Activated B cell treated with CpG ODN at 0.5 μM for 24 hours (primary cell): ENCODE data around the gene SLAMF7. TPM values are rescaled to one million over a fixed set of nuclear protein-coding genes. Genes with fewer than 3 reads are reported as not detected.

ENCODE experiments used
- ATAC-seq: fragments of 200-7000 bp; cut with Tn5 transposase; one replicate; pipeline ENCODE4 v1.10.0; 2021; ENCODE audit warnings: low read depth, mild to moderate bottlenecking, moderate library complexity
- CTCF ChIA-PET: fragments of 350-600 bp; sonication (Branson Sonifier 250); formaldehyde crosslinking; loops from one replicate; lab custom pipeline; 2021; ENCODE audit warnings: antibody characterized with exemption; lab: Charles Lee
- POLR2A ChIA-PET: fragments of 350-600 bp; sonication (Branson Sonifier 250); formaldehyde crosslinking; loops from one replicate; lab custom pipeline; 2021; ENCODE audit warnings: antibody characterized with exemption; lab: Charles Lee
- DNase-seq: peaks from one replicate; pipeline ENCODE4 v3.0.0; 2022
- H3K27ac Mint-ChIP-seq: one replicate; pipeline ENCODE4 v1.8.0; 2020; ENCODE audit warnings: mixed read lengths
- H3K27me3 Mint-ChIP-seq: one replicate; pipeline ENCODE4 v1.8.0; 2021; ENCODE audit warnings: mixed read lengths
- H3K36me3 Mint-ChIP-seq: one replicate; pipeline ENCODE4 v1.8.0; 2021; ENCODE audit warnings: low read depth, mixed read lengths
- H3K4me1 Mint-ChIP-seq: one replicate; pipeline ENCODE4 v1.8.0; 2021; ENCODE audit warnings: mixed read lengths
- H3K4me3 Mint-ChIP-seq: one replicate; pipeline ENCODE4 v1.8.0; 2020; ENCODE audit warnings: mild to moderate bottlenecking, mixed read lengths
- H3K9me3 Mint-ChIP-seq: one replicate; pipeline ENCODE4 v1.8.0; 2020; ENCODE audit warnings: mixed read lengths
- intact Hi-C: fragments of 100-400 bp; cut with micrococcal nuclease; formaldehyde crosslinking; loops from one replicate; pipeline ENCODE4 v1.15.1; 2024
- total RNA-seq: library from RNA; stranded (reverse); gene quantifications from 2 replicates; pipeline ENCODE4 v1.2.3, GENCODE V29; 2022
- TF ChIP-seq, protein P1 (sequence below): fragments of 200-600 bp; IDR thresholded peaks from one replicate; pipeline ENCODE4 v1.8.0; 2022; ENCODE audit warnings: antibody characterized with exemption, mild to moderate bottlenecking

SLAMF7 gene
- total RNA-seq, 1 donor from 2014 or later: 119 TPM

DNA sequence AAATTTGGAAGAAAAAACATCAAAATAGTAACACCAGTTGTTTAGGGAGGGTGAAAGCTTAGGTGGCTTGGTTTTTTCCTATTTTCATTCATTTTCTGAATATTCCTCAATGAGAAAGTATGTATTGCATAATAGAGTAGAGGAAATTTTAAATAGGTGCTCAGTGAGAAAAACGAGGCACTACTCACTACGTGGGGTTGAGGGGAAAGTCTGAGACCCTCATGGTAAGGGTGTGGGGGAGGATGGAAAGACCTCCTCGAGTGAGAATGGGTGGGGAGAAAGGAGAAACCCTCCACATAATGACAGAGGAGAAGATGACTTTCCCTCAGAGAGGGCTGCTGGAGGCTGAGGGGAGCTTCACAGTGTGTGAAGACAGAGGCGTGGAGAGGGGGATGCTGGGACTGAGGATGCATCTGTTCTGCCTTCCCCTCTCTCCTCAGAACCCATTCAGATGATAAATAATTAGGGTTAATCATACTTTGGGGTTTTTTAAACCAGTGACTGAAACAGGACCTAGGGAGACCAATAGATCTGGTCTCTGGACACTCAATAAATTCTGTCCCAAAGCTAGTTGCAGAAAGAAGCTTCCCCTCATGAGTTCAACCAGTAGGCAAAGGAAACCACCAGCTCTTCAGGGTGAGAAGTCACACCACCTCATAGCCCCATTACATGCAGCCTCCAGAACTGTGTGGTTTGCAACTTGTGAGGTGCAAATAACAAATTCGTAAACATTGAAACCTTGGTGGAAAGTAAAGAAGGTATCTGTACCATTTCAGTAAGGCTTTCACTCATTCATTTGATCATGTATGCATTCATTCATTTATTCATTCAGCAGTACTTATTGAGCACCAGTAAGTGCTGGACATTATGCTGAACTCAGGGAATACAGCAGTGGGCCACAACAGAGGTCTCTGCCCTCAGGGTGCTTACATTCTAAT lies 17.1 kb downstream of the SLAMF7 start:
- H3K36me3 Mint-ChIP-seq: peaks cover 31% of the 10 kb centered on the region
- ATAC-seq (peak; percentile 15), DNase-seq (no peak)
- H3K4me1 Mint-ChIP-seq: peaks cover 25% of the 10 kb centered on the region
- H3K27ac Mint-ChIP-seq: peak overlapping the region; percentile 55
- no peaks in the 10 kb centered on the region for H3K9me3 Mint-ChIP-seq
- ChIA-PET POLR2A (interaction anchor here (0.7 to 1.2 kb wide), 3 partner anchors 17 to 44 kb away, joined by 3 to 4 read pairs (median 3); partner anchors contain the start of genes CD48 and SLAMF7), CTCF (interaction anchor here (0.8 to 1.6 kb wide), 4 partner anchors 11 to 29 kb away, joined by 3 to 4 read pairs (median 3); no protein-coding TSS in a partner anchor)
- no peaks in the 10 kb centered on the region for H3K27me3 Mint-ChIP-seq
- TF ChIP-seq, protein P1, sequence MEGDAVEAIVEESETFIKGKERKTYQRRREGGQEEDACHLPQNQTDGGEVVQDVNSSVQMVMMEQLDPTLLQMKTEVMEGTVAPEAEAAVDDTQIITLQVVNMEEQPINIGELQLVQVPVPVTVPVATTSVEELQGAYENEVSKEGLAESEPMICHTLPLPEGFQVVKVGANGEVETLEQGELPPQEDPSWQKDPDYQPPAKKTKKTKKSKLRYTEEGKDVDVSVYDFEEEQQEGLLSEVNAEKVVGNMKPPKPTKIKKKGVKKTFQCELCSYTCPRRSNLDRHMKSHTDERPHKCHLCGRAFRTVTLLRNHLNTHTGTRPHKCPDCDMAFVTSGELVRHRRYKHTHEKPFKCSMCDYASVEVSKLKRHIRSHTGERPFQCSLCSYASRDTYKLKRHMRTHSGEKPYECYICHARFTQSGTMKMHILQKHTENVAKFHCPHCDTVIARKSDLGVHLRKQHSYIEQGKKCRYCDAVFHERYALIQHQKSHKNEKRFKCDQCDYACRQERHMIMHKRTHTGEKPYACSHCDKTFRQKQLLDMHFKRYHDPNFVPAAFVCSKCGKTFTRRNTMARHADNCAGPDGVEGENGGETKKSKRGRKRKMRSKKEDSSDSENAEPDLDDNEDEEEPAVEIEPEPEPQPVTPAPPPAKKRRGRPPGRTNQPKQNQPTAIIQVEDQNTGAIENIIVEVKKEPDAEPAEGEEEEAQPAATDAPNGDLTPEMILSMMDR: no peak
- H3K4me3 Mint-ChIP-seq: no peak overlapping the region
- intact Hi-C loops: no loop called here

DNA sequence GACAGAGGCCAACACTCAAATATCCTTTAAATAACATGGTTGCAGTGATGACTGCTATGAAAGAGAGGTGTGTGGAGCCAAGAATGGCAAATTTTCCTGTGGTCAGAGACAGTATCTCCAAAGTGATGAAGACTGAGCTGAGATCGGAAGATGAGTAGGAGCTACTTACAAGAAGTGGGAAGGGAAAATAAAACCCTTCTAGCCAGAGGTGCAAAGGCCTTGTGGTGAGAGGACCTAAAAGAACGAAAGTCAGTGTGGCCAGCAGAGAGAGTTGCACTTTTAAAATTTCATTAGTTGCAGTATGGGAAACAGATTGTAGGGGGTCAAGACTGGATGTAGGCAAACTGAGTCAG lies 17.8 kb downstream of the SLAMF7 start:
- Mint-ChIP-seq H3K27me3 (no peaks in the 10 kb centered on the region), H3K9me3 (no peaks in the 10 kb centered on the region), H3K27ac (no peak overlapping the region), H3K36me3 (peaks cover 28% of the 10 kb centered on the region), H3K4me3 (no peak overlapping the region), H3K4me1 (peaks cover 20% of the 10 kb centered on the region)
- DNase-seq (no peak), ATAC-seq (no peak)
- intact Hi-C loops: no loop called here
- POLR2A ChIA-PET: interaction anchor here (0.5 to 0.8 kb wide), 2 partner anchors 16 to 313 kb away, joined by 3 to 10 read pairs; no protein-coding TSS in a partner anchor
- TF ChIP-seq, protein P1: no peak
- CTCF ChIA-PET: interaction anchor here (1.0 kb wide), 2 partner anchors 12 to 30 kb away, joined by 3 read pairs; no protein-coding TSS in a partner anchor

DNA sequence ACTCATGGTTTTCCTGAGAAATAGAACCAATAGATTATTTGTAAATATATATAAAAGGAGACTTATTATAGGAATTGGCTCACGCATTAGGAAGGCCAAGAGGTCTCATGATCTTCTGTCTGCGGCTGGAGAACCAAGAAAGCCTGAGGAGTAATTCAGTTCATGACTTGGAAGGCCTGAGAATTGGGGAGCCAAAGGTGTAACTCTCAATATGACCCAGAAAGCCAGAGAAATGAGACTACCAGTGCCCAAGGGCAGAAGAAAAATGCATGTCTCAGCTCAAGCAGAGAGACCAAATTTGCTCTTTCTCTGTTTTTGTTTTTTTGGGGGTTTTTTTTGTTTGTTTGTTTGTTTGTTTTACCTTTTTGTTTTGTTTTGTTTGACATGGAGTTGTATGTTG lies 19.5 kb downstream of the SLAMF7 start:
- TF ChIP-seq, protein P1: no peak
- H3K27me3 Mint-ChIP-seq: no peaks in the 10 kb centered on the region
- no peak overlapping the region for H3K27ac Mint-ChIP-seq
- peaks cover 11% of the 10 kb centered on the region for H3K36me3 Mint-ChIP-seq
- intact Hi-C loops: loop anchor here (2.0 kb wide), 1 partner anchor 18 kb away; no protein-coding TSS in a partner anchor
- ATAC-seq (no peak), DNase-seq (no peak)
- no peak overlapping the region for H3K4me3 Mint-ChIP-seq
- no peaks in the 10 kb centered on the region for H3K9me3 Mint-ChIP-seq
- H3K4me1 Mint-ChIP-seq: peaks cover 4% of the 10 kb centered on the region
- POLR2A ChIA-PET: no interaction called here
- CTCF ChIA-PET: no interaction called here

DNA sequence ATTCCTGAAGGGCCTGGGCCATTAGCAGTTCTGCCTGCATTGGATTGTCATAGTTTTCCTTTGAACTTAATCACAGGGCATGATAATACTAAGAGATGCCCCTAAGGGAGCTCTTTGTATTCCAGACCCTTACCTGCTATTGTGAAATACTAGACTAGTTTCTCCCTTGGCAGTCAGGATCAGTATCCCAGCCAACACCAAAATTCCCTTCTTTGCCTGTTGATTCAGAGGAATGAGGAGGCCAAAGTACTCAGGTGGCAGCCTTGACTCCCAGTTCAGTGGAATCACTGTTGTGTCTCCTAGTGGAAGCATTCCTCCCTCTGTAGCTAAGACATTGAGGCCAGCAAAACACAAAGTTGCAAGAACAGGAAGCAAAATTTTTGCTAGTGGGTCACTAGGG lies 20.7 kb downstream of the SLAMF7 start:
- Mint-ChIP-seq H3K4me1 (peaks cover 4% of the 10 kb centered on the region), H3K27me3 (no peaks in the 10 kb centered on the region), H3K4me3 (no peak overlapping the region), H3K9me3 (no peaks in the 10 kb centered on the region), H3K36me3 (peaks cover 2% of the 10 kb centered on the region), H3K27ac (no peak overlapping the region)
- DNase-seq (no peak), ATAC-seq (no peak)
- ChIA-PET POLR2A (interaction anchor here (0.6 kb wide), 1 partner anchor 19 kb away, joined by 3 read pairs; no protein-coding TSS in a partner anchor), CTCF (interaction anchor here (1.1 kb wide), 1 partner anchor 52 kb away, joined by 3 read pairs; no protein-coding TSS in a partner anchor)
- intact Hi-C loops: loop anchor here (2.0 kb wide), 1 partner anchor 19 kb away; no protein-coding TSS in a partner anchor
- TF ChIP-seq, protein P1: no peak

DNA sequence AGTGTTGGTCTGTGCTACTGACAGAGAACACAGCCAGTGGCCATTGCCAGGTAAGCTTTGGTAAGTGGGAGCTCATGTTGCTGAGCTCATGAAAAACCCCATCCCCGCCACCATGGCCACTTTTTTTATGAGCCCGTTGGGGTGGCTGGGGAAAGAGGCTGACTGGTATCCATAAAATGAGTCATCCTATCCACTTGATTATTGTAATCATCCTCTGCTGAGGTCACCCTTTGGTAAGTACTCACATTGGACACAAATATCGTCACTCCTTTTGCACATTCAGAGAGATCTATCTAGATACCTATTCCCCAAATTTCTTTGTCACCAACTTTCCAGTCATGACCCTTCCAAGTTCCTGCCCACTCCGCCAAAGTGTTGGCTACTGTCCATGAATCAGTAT lies 22.0 kb downstream of the SLAMF7 start:
- H3K4me1 Mint-ChIP-seq: peaks cover 2% of the 10 kb centered on the region
- intact Hi-C loops: no loop called here

More for the DNA sequence above, 22.0 kb downstream of the SLAMF7 start:
- no peak for DNase-seq
- no peaks in the 10 kb centered on the region for H3K9me3 Mint-ChIP-seq
- TF ChIP-seq, protein P1: no peak
- ChIA-PET POLR2A (no interaction called here), CTCF (no interaction called here)
- H3K27ac Mint-ChIP-seq: no peak overlapping the region
- ATAC-seq: no peak
- peaks cover 2% of the 10 kb centered on the region for H3K36me3 Mint-ChIP-seq
- H3K27me3 Mint-ChIP-seq: no peaks in the 10 kb centered on the region
- H3K4me3 Mint-ChIP-seq: no peak overlapping the region
